HG03159 (cell line): ENCODE data around the gene RASSF5.
A peak's percentile ranks its signal among the peaks of the same experiment; 100 is the strongest.
"Not testable (repeated sequence)": the region's sequence is repeated elsewhere in the genome, so short reads cannot be mapped to it uniquely, and the experiment has no call there.

Source experiments
- ATAC-seq: cut with Tn5 transposase; IDR thresholded peaks from one replicate; pipeline ENCODE4 v1.9.1; 2021; ENCODE audit warnings: mild to moderate bottlenecking, moderate library complexity; ENCODE audit not compliant: unreplicated experiment

Gene RASSF5

GRCh38 chr1:206476591-206476990, 30.7 kb upstream of the RASSF5 start:
- no peak for ATAC-seq

GRCh38 chr1:206477110-206477509, 30.2 kb upstream of the RASSF5 start:
- ATAC-seq, result no peak

GRCh38 chr1:206477581-206478380, 29.6 kb upstream of the RASSF5 start:
- ATAC-seq, result no peak

GRCh38 chr1:206478746-206479145, 28.6 kb upstream of the RASSF5 start:
- ATAC-seq, result no peak

GRCh38 chr1:206479183-206480125, 27.9 kb upstream of the RASSF5 start:
- no peak for ATAC-seq

GRCh38 chr1:206480211-206480610, 27.1 kb upstream of the RASSF5 start:
- ATAC-seq, result no peak

- no peak for ATAC-seq
Measured at GRCh38 chr1:206482611-206483010, 24.7 kb upstream of the RASSF5 start.

- not testable (repeated sequence) for ATAC-seq
Measured at GRCh38 chr1:206483864-206484263, 23.5 kb upstream of the RASSF5 start.

GRCh38 chr1:206484901-206485300, 22.4 kb upstream of the RASSF5 start:
- no peak for ATAC-seq

- no peak for ATAC-seq
Measured at GRCh38 chr1:206486995-206487788, 20.1 kb upstream of the RASSF5 start.

- ATAC-seq, result no peak
Measured at GRCh38 chr1:206487970-206488369, 19.4 kb upstream of the RASSF5 start.

GRCh38 chr1:206488466-206488865, 18.9 kb upstream of the RASSF5 start:
- ATAC-seq, result no peak

- peak; percentile 75 for ATAC-seq
Measured at GRCh38 chr1:206489980-206490770, 17.2 kb upstream of the RASSF5 start.

- no peak for ATAC-seq
Measured at GRCh38 chr1:206490771-206491405, 16.4 kb upstream of the RASSF5 start.

- no peak for ATAC-seq
Measured at GRCh38 chr1:206491616-206492015, 15.7 kb upstream of the RASSF5 start.

- ATAC-seq, result no peak
Measured at GRCh38 chr1:206492589-206492988, 14.7 kb upstream of the RASSF5 start.

- no peak for ATAC-seq
Measured at GRCh38 chr1:206493279-206493678, 14.1 kb upstream of the RASSF5 start.

GRCh38 chr1:206495011-206495461, 12.3 kb upstream of the RASSF5 start:
- no peak for ATAC-seq

- ATAC-seq, result no peak
Measured at GRCh38 chr1:206495493-206496046, 11.8 kb upstream of the RASSF5 start.
